Measurements from ENCODE around the gene RBM24.

DNA sequence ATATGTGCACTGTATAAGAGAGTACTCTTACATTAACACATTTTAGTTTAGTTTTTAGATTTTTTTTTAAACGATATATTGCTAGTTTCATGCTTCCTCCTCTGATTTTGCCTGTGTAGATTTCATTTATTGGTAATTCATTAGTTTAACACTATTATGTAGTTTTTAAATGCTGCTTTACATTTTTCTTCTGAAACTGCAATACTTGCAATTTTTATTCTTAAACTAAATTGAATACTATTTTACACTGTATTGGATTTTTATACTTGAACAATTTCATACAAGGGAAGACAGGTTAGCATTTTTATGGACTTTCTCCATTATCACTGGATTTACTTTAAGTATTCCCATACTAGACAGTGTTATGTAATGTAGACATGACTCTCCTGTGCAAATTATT lies 12.2 kb downstream of the RBM24 start:
- TF ChIP-seq, protein P1, sequence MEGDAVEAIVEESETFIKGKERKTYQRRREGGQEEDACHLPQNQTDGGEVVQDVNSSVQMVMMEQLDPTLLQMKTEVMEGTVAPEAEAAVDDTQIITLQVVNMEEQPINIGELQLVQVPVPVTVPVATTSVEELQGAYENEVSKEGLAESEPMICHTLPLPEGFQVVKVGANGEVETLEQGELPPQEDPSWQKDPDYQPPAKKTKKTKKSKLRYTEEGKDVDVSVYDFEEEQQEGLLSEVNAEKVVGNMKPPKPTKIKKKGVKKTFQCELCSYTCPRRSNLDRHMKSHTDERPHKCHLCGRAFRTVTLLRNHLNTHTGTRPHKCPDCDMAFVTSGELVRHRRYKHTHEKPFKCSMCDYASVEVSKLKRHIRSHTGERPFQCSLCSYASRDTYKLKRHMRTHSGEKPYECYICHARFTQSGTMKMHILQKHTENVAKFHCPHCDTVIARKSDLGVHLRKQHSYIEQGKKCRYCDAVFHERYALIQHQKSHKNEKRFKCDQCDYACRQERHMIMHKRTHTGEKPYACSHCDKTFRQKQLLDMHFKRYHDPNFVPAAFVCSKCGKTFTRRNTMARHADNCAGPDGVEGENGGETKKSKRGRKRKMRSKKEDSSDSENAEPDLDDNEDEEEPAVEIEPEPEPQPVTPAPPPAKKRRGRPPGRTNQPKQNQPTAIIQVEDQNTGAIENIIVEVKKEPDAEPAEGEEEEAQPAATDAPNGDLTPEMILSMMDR (IDR thresholded peaks at IDR 0.05; ENCODE audit: low read depth, low read length): no peak
- no peak for TF ChIP-seq EZH2phosphoT487 (IDR thresholded peaks at IDR 0.05; ENCODE audit: low read depth)
